ENCODE data around the gene RIT2.

The RIT2 gene

GRCh38 chr18:43139288-43139946, 23.9 kb upstream of the RIT2 start:
- Histone ChIP-seq H2AFZ (no peak overlapping the region), H3K79me2 (no peaks in the 10 kb centered on the region), H3K9me3 (ENCODE audit: control insufficient read depth, low read length) (no peaks in the 10 kb centered on the region), H3K4me1 (no peaks in the 10 kb centered on the region), H3K4me3 (ENCODE audit: low read depth, low read length) (no peak overlapping the region), H3K9ac (no peak overlapping the region), H3K27ac (no peak overlapping the region), H3K4me2 (ENCODE audit: low read length) (no peak overlapping the region), H3K36me3 (ENCODE audit: control insufficient read depth, insufficient read depth, low read length) (no peaks in the 10 kb centered on the region), H3K27me3 (ENCODE audit: control insufficient read depth, insufficient read depth, low read length) (no peaks in the 10 kb centered on the region)
- TF ChIP-seq, protein P1, sequence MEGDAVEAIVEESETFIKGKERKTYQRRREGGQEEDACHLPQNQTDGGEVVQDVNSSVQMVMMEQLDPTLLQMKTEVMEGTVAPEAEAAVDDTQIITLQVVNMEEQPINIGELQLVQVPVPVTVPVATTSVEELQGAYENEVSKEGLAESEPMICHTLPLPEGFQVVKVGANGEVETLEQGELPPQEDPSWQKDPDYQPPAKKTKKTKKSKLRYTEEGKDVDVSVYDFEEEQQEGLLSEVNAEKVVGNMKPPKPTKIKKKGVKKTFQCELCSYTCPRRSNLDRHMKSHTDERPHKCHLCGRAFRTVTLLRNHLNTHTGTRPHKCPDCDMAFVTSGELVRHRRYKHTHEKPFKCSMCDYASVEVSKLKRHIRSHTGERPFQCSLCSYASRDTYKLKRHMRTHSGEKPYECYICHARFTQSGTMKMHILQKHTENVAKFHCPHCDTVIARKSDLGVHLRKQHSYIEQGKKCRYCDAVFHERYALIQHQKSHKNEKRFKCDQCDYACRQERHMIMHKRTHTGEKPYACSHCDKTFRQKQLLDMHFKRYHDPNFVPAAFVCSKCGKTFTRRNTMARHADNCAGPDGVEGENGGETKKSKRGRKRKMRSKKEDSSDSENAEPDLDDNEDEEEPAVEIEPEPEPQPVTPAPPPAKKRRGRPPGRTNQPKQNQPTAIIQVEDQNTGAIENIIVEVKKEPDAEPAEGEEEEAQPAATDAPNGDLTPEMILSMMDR (IDR thresholded peaks at IDR 0.05), result no peak

- H3K4me1 ChIP-seq, result no peaks in the 10 kb centered on the region
- no peaks in the 10 kb centered on the region for H3K79me2 ChIP-seq
- no peak overlapping the region for H3K4me3 ChIP-seq (ENCODE audit: low read depth, low read length)
- H3K4me2 ChIP-seq (ENCODE audit: low read length), result no peak overlapping the region
- no peaks in the 10 kb centered on the region for H3K9me3 ChIP-seq (ENCODE audit: control insufficient read depth, low read length)
- no peak overlapping the region for H2AFZ ChIP-seq
- TF ChIP-seq, protein P1 (IDR thresholded peaks at IDR 0.05), result no peak
- no peak overlapping the region for H3K9ac ChIP-seq
- H3K27ac ChIP-seq, result no peak overlapping the region
- H3K27me3 ChIP-seq (ENCODE audit: control insufficient read depth, insufficient read depth, low read length), result no peaks in the 10 kb centered on the region
- H3K36me3 ChIP-seq (ENCODE audit: control insufficient read depth, insufficient read depth, low read length), result no peaks in the 10 kb centered on the region
Measured at GRCh38 chr18:43134876-43135275, 19.4 kb upstream of the RIT2 start.

DNA sequence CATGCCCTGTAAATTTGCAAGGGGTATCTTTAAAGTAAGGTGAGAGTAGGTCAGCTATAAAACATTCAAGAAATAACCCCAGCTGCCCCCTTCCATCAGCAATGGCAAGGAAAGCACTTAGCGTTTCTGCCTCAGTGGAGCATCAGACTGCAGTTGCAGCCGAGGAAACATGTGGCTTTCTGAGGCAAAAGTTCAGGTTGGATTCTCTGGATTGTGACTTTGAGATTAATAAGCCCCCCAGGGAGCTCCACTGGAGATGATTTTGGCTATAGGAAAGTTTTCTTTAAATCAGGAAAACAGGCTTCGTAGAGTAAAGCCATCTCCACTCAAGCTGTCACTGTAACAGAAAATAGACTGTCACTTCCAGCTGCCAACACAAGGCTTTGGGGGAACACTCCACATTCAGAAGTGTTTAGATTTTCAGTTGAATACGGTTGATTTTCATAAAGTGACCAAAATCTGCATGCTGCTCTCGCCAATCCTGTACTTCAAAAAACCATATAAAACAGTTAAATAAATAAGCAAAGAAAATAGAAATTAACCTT, 15.3 kb upstream of the RIT2 start:
- no peak overlapping the region for H2AFZ ChIP-seq
- no peaks in the 10 kb centered on the region for H3K79me2 ChIP-seq
- no peak overlapping the region for H3K4me2 ChIP-seq (ENCODE audit: low read length)
- no peaks in the 10 kb centered on the region for H3K9me3 ChIP-seq (ENCODE audit: control insufficient read depth, low read length)
- no peaks in the 10 kb centered on the region for H3K36me3 ChIP-seq (ENCODE audit: control insufficient read depth, insufficient read depth, low read length)
- no peaks in the 10 kb centered on the region for H3K27me3 ChIP-seq (ENCODE audit: control insufficient read depth, insufficient read depth, low read length)
- TF ChIP-seq, protein P1 (IDR thresholded peaks at IDR 0.05), result no peak
- no peak overlapping the region for H3K4me3 ChIP-seq (ENCODE audit: low read depth, low read length)
- H3K4me1 ChIP-seq, result no peaks in the 10 kb centered on the region
- H3K27ac ChIP-seq, result no peak overlapping the region
- no peak overlapping the region for H3K9ac ChIP-seq

GRCh38 chr18:43129946-43130524, 14.6 kb upstream of the RIT2 start:
- Histone ChIP-seq H3K36me3 (ENCODE audit: control insufficient read depth, insufficient read depth, low read length) (no peaks in the 10 kb centered on the region), H3K4me2 (ENCODE audit: low read length) (no peak overlapping the region), H3K4me1 (no peaks in the 10 kb centered on the region), H3K9me3 (ENCODE audit: control insufficient read depth, low read length) (no peaks in the 10 kb centered on the region), H3K27me3 (ENCODE audit: control insufficient read depth, insufficient read depth, low read length) (no peaks in the 10 kb centered on the region), H3K27ac (no peak overlapping the region), H3K9ac (no peak overlapping the region), H3K79me2 (no peaks in the 10 kb centered on the region), H3K4me3 (ENCODE audit: low read depth, low read length) (no peak overlapping the region), H2AFZ (no peak overlapping the region)
- TF ChIP-seq, protein P1 (IDR thresholded peaks at IDR 0.05), result no peak
